Spleen (tissue), 7 donors: ENCODE measurements around the gene EPS8.

Experiments
- CTCF ChIP-seq, 11 experiments: fragments of 200-600 bp in 7 of 11; fragments of 450-650 bp in 4 of 11; sonication (generic) in 4 of 11; IDR thresholded peaks in 8 of 11; conservative IDR thresholded peaks in 3 of 11; 1 replicate in 7 of 11; 2 replicates in 4 of 11; pipeline versions ENCODE4 v1.4.0 to v1.8.0; 2016 to 2021; ENCODE audit warnings: antibody characterized with exemption in 11 of 11, inconsistent platforms in 4 of 11, mild to moderate bottlenecking in 1 of 11
- POLR2A ChIP-seq, 3 donors: fragments of 450-650 bp; IDR thresholded peaks; one replicate each; pipeline ENCODE4 v1.5.1; 2017; ENCODE audit warnings: antibody characterized with exemption in 3 of 3, mild to moderate bottlenecking in 1 of 3
- POLR2AphosphoS5 ChIP-seq, 3 donors: sonication (generic); formaldehyde crosslinking; IDR thresholded peaks; one replicate each; pipeline ENCODE4 v1.5.1; 2017; ENCODE audit warnings: antibody characterized with exemption in 3 of 3
- donor health status: DM: no; HTN: no; CAD: no; lungs with moderate emphysema.
- donor health status: DM: no; HTN: no; CAD: no.
- donor health status: DM: no; HTN: no; CAD: no.

GRCh38 chr12:15625075-15625474 lies 164.1 kb downstream of the EPS8 start:
- TF ChIP-seq CTCF (IDR thresholded peaks at IDR 0.05 in 8 of 11, conservative IDR thresholded peaks at IDR 0.05 in 3 of 11) (no peak), POLR2AphosphoS5 (IDR thresholded peaks at IDR 0.05) (no peak), POLR2A (IDR thresholded peaks at IDR 0.05) (no peak)
